Medulla oblongata (tissue), 1 donor: ENCODE measurements around the gene HACD4.
"Not testable (repeated sequence)": the region's sequence is repeated elsewhere in the genome, so short reads cannot be mapped to it uniquely, and the experiment has no call there.

ENCODE experiments used
- DNase-seq: peaks from one replicate; pipeline ENCODE4 v3.0.0-alpha.2; 2015; ENCODE audit errors: extremely low spot score

The HACD4 gene

GRCh38 chr9:20973246-20973947 lies 58.0 kb downstream of the HACD4 start:
- not testable (repeated sequence) for DNase-seq

- no peak for DNase-seq
These were observed 58.8 kb downstream of the HACD4 start for GRCh38 chr9:20972684-20973083.

DNA sequence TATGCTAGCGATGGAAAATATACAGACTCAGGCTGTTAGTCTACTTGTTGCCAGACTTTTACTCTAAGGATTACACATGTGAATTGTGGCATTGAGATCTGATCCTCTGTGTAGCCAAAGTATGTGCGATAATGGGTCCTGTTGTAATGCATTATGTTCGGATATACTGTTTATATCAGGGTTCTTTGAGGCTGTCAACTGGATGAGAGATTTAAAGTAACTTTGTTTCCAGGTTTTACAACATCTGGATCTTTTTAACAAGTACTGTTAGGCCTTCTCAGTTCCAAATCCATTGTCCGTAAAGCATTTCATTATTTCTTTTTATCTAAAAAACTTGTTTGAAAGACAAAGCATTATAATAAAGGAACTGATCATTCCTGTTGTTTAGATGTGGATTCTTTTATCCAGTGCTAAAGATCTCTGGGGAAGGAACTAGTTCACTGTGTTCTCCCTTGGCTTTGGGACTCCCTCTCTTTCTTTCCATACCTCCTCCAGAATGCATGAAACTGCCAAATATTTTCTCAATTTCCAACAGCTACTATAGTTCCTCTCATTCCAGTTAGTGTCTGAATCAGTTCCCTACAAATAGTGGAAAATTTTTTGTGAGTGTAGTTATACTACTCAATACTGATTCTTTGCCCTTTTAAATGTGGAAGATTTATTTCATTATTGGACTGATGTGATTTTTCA lies 68.8 kb downstream of the HACD4 start:
- no peak for DNase-seq

GRCh38 chr9:20950707-20951106 lies 80.7 kb downstream of the HACD4 start:
- no peak for DNase-seq
